Hematopoietic multipotent progenitor cell treated with erythropoietin and hydrocortisone succinate and interleukin-3 and kit ligand, for 8 days (in vitro differentiated cells): ENCODE results near the gene CHMP5.

ENCODE experiments used
- DNase-seq: peaks from one replicate; pipeline ENCODE4 v3.0.0-alpha.2; 2015

CHMP5 gene

DNA sequence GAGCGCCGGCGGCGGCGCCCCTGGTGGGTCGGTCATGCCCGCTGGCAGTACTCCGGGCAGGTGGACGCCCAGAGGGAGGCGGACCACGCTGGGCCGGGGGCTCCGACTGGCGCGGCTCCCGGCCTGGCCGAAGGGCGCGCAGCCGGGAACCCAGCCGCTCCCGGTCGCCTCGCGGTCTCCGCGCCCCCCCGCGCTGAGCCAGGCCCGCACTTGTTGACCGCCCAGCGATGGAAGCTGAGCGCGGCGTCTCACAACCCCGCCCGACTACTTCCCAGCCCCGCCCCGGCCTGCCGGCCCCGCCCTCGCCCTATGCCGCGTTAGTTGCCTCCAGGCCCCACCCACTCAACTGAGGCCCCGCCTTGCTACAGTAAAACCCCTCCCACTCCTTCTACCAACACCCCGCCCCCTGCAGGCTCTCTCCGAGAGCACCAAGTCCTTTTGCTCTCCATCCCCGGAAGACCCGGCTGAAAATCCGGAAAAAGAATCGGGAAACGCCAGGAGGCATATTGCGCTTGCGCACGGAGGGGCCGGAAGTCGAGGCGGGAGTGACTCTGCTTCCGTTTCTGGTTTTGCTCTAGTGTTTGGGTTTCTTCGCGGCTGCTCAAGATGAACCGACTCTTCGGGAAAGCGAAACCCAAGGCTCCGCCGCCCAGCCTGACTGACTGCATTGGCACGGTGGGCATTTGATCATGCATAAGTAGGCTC, at the start of gene CHMP5, which contains the start of gene BAG1:
Gene CHMP5 (plus strand): TSS at position 577 of the 705 bp plus-strand sequence. CDS start 30 bp downstream, at position 607.
Gene BAG1 (minus strand): TSS at position 236 of the 705 bp plus-strand sequence.
- peak; percentile 99 for DNase-seq

GRCh38 chr9:33220681-33221567, 43.9 kb upstream of the CHMP5 start:
- DNase-seq, result no peak

DNA sequence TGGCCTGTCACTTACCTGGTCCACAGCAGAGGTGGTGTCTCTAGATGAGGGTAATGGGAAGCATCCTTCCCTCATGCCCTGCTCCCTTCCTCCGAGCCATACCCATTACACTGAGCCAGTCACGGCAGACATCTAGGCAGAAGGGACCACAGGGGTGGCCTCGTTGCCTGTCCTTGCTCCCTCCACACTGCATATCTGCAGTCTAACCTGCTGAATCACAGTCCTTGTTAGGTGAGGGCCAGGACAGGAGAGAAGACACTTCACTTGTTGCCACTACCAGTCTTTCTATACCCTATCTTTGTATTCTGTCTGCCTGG, 43.3 kb upstream of the CHMP5 start:
- DNase-seq, result no peak

DNA sequence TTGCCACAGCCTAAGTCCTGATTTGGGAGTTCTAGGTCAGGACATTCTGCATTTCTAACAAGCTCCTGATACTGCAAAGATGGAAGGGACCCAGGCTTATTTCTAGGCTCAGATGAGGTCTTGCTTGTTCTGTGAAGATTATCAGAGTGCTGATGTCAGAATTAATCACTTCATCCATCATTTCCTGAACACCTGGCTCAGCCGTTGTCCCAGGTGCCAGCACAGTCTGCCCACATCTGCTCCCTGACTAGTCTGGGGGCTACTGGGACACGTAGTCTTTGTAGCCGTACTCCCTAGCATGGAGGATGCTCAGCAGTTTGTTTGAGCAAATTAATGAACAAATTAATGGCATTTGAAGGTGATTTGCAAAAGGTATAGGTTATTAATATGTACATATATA, 42.8 kb upstream of the CHMP5 start:
- no peak for DNase-seq

- DNase-seq, result no peak
Observed at GRCh38 chr9:33223696-33224095, 41.2 kb upstream of the CHMP5 start.

DNA sequence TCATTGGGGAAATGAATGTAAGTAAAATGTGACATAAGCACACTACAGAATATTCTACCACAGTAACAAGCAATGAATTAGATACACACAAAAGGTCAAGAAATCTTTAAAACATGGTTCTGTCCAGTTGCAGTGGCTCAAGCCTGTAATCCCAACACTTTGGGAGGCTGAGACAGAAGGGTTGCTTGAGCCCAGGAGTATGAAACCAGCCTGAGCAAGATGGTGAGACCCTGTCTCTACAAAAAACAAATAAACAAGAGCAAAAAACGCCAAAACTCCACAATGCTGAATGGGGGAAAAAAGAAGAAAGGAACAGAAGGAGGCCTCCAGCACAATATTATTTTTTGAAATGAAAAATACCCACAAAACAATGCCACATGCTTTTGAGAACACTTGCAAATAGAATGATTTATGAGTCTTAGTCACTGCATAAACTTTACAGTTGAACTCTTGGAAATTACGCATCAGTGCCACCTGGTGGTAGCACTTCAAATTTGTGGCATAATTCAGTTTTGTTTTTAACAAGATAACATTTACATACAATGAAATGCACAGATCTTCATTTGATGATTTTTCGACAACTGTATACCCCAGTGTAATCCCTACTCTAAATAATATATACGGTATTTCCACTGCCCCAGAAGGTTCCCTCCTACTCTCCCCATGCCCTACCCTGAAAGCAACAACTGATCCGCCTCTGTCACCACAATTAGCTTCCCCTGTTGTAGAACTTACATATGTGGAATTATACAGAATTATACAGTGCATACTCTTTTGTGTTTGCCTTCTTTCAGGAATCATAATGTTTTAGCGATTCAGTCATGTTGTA, 39.3 kb upstream of the CHMP5 start:
- peak; percentile 81 for DNase-seq

GRCh38 chr9:33227008-33227398, 37.8 kb upstream of the CHMP5 start:
- peak; percentile 10 for DNase-seq

DNA sequence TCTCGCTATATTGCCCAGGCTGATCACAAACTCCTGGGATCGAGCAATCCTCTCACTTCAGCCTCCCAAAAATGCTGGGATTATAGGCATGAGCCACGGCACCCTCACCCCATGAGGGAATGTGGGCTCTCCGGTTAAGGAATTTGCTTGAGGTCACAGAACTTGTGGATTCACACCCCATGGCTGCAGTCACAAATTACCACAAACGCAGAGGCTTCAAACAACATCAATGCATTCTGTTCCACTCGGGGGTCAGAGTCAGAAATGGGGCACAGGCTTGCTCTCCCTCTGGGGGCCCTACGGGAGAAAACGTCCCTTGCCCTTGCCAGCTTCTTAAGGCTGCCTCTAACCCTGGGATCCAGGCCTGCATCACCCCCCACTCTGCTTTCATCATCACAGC, 37.1 kb upstream of the CHMP5 start:
- no peak for DNase-seq

DNA sequence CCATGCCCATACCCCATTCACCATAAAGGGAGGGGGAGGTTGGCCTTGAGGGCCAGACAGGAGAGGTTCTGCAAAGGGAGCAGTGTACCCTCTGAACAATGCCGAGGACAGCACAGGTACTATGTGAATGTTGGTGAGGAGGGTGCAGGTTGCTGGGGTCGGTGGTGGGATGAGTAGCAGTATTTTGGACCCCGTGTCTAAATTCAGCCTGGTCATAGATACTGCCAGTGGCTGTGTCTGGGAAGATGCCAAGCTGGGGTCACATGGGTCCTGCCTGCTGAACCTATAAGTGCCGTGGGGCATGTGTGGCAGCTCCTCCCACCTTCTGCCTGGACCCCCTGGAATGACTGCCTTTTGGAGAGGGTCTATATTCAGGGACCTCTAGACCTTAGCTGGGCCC, 36.2 kb upstream of the CHMP5 start:
- DNase-seq, result no peak

DNA sequence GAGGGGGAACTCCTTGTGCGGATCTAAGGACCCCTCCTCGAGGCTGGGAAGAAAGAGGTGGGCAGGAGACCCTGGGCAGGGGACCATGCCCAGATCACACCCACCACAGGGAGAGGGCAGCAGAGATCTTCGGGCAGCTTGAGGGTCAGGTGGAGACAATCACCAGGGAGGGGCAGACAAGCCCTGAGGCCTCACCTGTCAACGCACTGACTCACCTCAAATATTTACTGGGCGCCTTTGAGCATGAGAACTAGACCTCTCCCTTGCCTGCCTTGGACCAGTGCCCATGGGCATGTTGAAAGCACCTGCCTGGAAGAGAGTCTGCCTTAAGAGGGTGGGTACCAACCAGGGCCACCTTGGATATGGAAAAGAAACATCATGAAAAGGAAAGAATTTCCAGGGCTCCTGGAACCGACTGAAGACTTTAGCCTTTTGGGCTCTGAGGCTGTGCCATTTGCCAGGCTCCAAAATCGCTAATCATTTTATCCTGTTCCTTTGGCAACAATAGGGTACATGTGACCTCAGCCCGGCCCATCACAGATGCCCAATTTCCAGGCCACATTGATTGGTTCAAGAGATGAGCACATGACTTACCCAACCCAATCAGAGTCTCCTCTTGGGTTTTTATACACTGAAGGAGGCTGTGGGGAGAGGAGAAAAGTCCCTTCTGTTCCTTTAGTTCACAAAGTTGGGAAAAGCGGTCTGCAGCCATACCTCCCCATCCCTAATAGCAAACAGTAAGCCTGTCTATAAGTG, 35.3 kb upstream of the CHMP5 start:
- no peak for DNase-seq

DNA sequence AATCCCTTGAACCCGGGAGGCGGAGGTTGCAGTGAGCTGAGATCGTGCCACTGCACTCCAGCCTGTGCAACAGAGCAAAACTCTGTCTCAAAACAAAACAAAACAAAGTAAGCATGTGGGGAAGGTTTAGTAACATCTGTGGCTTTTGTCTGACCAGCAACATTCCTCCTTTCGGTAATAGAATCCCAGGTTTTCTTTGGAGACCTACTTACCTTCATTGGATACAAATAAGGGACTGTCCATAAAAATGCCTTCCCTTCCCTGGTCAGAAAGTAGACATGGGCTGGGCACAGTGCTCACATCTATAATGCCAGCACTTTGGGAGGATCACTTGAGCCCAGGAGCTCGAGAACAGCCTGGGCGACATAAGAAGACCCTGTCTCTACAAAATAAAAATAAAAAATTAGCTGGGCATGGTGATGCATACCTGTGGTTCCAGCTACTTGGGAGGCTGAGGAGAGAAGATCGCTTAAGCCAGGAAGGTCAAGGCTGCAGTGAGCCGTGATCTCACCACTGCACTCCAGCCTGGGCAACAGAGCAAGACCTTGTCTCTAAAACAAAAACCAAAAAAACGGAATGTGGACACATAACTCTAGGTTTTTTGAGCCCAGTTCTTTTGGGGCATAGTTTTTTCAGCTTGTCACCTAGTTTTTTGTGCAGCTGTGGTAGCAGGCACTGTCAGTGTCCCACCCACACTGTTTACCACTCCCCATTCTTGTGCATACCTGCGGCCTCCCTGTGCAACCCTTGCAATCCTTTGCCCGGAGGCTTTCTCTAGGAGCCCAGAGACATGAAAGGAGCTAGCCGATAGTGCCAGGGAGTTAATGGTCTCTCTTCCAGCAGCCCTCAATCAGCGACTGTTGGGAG, 33.9 kb upstream of the CHMP5 start:
- no peak for DNase-seq

DNA sequence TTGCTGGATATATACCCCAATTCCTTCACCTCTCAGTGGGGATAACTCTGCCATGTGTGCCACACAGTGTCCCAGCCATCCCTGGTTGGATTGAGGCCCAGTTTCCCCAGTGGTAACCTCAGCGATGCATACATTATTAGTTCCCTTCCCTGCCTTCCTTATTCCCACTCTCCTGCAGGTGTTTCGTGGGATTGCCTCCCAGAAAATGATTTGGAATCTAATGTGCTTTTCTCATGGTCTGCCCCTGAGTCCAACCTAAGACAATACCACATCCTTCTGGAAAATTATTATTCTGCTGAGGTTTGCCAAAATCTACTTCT, 33.3 kb upstream of the CHMP5 start:
- no peak for DNase-seq

DNA sequence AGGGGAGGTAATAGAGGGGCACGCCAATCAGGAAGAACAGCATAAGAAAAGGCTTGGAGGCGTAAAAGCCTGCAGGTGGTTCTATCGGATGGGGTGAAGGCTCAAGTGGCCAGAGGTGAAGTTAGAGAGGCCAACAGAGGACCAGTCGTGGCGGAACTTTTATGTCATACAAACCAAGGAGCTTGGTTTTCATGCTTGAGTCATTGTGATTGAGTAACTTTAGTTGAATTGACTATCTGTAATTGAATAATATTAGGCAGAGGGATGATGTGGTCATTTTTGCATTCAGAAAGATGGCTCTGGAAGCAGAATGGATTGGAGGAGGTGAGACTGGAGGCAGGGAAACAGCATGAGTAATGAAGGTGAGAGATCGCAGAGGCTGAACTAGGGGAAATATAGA, 32.0 kb upstream of the CHMP5 start:
- DNase-seq, result no peak

DNA sequence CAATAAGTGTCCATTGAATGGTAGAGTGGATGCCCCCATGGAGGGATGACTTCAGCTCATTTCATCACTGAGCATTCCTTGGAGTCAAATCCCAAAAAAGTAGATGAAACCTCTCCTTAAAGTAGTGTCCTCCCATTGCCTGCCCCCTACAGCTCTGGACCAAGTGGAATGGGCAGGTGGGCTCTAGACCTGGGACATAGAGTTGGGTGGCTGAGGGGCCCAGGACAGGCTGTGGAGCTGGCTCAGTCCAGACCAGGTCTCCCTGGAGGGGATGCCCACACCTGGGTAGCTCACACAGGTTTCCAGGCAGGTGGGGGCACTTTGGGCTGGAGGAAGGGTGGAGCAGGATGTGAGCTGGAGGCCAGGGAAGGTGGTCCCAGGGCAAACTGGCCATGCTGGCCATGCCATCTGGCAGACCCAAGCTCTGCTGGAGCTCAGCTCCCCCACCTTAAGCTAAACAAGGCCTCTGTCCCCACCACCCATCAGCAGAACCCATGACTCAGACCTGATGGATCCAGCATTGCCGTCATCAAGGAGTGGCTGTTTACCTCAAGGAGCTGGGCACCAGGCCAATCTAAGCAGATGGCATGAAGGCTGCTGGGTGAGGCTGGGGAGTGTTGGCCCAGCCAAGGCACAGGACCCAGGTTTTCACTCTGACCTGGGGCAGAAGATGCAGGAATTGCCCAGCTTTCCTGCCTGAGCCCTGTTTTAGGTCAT, 31.1 kb upstream of the CHMP5 start:
- peak; percentile 91 for DNase-seq

- DNase-seq, result no peak
Observed at GRCh38 chr9:33234511-33235467, 30.1 kb upstream of the CHMP5 start.

- DNase-seq, result no peak
Observed at GRCh38 chr9:33236571-33236970, 28.3 kb upstream of the CHMP5 start.

DNA sequence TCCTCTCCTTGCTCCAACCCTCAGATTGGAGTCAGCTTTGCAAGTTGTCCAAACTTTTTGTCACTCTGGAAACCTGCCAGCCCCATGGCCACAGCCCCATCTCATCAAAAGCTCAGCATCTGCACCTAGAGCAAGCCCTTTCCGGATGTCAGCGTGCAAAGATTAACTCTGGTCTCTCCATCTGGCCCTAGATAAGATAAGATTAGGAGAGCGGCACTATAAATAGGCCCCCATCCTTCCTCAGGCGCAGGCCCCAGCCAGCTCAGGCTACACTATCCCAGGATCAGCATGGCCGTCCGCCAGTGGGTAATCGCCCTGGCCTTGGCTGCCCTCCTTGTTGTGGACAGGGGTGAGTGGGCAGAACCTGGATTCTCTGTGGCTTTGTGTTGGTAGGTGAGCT, 24.9 kb upstream of the CHMP5 start, which contains the start of gene SPINK4:
Gene SPINK4 (plus strand): TSS at position 247 of the 400 bp plus-strand sequence. CDS start 42 bp downstream, at position 289.
- DNase-seq, result peak; percentile 86

GRCh38 chr9:33241298-33241697, 23.6 kb upstream of the CHMP5 start:
- DNase-seq, result no peak

- no peak for DNase-seq
Observed at GRCh38 chr9:33242609-33243134, 22.2 kb upstream of the CHMP5 start.
